Lower leg skin (tissue), 4 donors: ENCODE data around the gene NR1H4. TPM values are rescaled to one million over a fixed set of nuclear protein-coding genes. Genes with fewer than 3 reads are reported as not detected.

Experiments
- DNase-seq, 2 donors: peaks; one replicate each; pipeline ENCODE4 v3.0.0-alpha.2; 2019; ENCODE audit warnings: low spot score in 2 of 2
- H3K4me3 ChIP-seq: fragments of 200-600 bp; sonication (generic); 2 replicates; pipeline ENCODE4 v1.5.1; 2017; ENCODE audit warnings: mild to moderate bottlenecking, low read depth; ENCODE audit not compliant: poor library complexity, severe bottlenecking
- POLR2A ChIP-seq, 2 donors: fragments of 450-650 bp; IDR thresholded peaks; one replicate each; pipeline ENCODE4 v1.6.1; 2016 to 2017; ENCODE audit warnings: antibody characterized with exemption in 2 of 2, mild to moderate bottlenecking in 1 of 2, moderate library complexity in 1 of 2
- WGBS, 2 donors: methylation state at CpG; one replicate each; pipeline ENCODE4 v1.1.5; 2018; 5-methylcytosine and 5-hydroxymethylcytosine counted together
- intact Hi-C: fragments of 100-400 bp; cut with DNase I; formaldehyde crosslinking; loops from one replicate; pipeline ENCODE4 v1.15.0; 2023; ENCODE audit warnings: low total_unique reads
- total RNA-seq, 4 donors: library from RNA; depleted of rRNA; stranded (reverse); fragments of >200 nt; gene quantifications; one replicate each; pipeline ENCODE4 v1.1.0, GENCODE V29; 2016
- TF ChIP-seq, protein P1 (sequence below), 3 donors: fragments of 450-650 bp; IDR thresholded peaks; one replicate each; pipeline ENCODE4 v1.5.1; 2016; ENCODE audit warnings: antibody characterized with exemption in 3 of 3, mild to moderate bottlenecking in 3 of 3, moderate library complexity in 2 of 3

Gene NR1H4
- total RNA-seq, 4 donors from 2014 or later, result not detected

DNA sequence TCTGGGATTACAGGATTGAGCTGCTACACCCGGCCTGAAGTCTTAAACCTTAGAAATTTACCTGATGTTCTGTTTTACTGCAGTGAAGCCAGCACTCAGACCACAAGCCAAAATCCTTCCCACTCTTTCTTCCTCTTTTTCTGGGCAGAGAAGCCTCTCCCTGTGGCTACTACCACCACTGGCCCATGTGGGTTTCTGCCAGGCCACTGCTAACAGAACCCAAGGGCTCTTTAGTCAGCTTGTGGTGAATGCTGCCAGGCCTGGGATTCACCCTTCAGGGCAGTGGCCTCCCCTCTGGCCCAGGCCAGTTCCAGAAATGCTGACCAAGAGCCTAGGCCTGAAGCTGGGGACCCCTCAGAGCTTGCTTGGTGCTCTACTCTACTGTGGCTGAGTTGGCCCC, 135.1 kb downstream of the NR1H4 start:
- TF ChIP-seq, protein P1, sequence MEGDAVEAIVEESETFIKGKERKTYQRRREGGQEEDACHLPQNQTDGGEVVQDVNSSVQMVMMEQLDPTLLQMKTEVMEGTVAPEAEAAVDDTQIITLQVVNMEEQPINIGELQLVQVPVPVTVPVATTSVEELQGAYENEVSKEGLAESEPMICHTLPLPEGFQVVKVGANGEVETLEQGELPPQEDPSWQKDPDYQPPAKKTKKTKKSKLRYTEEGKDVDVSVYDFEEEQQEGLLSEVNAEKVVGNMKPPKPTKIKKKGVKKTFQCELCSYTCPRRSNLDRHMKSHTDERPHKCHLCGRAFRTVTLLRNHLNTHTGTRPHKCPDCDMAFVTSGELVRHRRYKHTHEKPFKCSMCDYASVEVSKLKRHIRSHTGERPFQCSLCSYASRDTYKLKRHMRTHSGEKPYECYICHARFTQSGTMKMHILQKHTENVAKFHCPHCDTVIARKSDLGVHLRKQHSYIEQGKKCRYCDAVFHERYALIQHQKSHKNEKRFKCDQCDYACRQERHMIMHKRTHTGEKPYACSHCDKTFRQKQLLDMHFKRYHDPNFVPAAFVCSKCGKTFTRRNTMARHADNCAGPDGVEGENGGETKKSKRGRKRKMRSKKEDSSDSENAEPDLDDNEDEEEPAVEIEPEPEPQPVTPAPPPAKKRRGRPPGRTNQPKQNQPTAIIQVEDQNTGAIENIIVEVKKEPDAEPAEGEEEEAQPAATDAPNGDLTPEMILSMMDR (IDR thresholded peaks at IDR 0.05), result no peak
- TF ChIP-seq POLR2A (IDR thresholded peaks at IDR 0.05), result no peak
- WGBS, 2 donors, result 81 to 100% methylated on average over 1 of the region's 1 CpG
- no peak for DNase-seq
- H3K4me3 ChIP-seq, result no peak overlapping the region
- intact Hi-C loops, result no loop called here

DNA sequence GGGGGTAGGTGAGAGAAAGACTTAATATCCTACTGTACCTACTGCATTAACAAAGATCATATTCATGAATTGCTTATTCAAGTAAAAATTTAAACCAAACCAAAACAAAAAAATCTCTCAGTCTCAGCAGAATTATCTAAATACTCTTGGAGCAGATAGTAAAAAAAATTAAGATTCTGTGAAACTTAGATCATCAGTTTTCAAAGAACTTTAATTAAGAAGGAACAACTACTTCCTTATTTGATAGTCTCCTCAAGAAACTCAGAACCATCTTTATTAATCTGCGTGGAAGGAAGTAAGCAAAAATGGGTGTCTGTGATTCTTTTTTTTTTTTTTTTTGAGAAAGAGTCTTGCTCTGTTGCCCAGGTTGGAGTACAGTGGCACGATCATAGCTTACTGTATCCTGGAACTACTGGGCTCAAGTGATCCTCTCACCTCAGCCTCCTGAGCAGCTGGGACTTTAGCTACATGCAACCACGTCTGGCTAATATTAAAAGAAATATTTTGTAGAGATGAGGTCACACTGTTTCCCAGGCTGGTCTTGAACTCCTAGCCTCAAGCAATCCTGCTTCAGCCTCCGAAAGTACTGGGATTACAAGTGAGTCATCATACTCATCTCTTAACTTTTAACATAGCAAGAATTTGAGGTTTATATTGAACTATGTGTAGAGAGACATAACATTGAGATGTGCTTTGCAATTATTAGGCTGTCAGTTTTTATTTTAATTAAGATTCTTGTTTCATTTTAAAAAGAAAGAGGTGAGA, 137.2 kb downstream of the NR1H4 start:
- H3K4me3 ChIP-seq, result no peak overlapping the region
- WGBS, 2 donors, result 78 to 79% methylated on average over 4 of the region's 4 CpGs
- intact Hi-C loops, result no loop called here
- DNase-seq, result no peak
- TF ChIP-seq, protein P1 (IDR thresholded peaks at IDR 0.05), result no peak
- no peak for TF ChIP-seq POLR2A (IDR thresholded peaks at IDR 0.05)

DNA sequence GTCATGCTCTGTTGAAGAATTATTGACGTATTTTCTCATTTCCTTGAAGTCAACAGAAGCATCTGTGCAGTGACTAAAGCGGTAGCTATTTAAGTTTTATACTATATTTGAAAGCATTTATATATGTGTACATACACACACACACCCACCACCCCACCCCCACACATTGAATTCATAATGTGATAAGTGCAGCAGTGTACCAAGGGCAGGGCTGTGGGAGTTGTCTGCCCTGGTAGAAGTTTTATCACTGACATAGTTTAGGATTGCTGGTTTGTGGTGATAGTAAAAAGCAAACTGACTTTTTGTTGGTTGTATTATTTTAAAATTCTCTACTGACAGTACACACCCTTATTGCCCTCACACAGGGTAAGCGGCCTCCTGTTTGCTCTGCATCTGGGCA, 138.9 kb downstream of the NR1H4 start:
- DNase-seq, result no peak
- WGBS, 2 donors, result 92 to 96% methylated on average over 3 of the region's 3 CpGs
- intact Hi-C loops, result no loop called here
- TF ChIP-seq POLR2A (IDR thresholded peaks at IDR 0.05), result no peak
- TF ChIP-seq, protein P1 (IDR thresholded peaks at IDR 0.05), result no peak
- H3K4me3 ChIP-seq, result no peak overlapping the region

Other genes with a start within 250 kb of the NR1H4 start
- not detected for gene DEPDC4, start 206.8 kb upstream of the NR1H4 start, total RNA-seq
- 10 to 100 TPM; 36.9 to 66.7 (median 39.6) TPM for gene SCYL2, start 206.7 kb upstream of the NR1H4 start, total RNA-seq
- gene SLC17A8, start 116.8 kb upstream of the NR1H4 start, total RNA-seq, result not detected
- 1 to 10 TPM; 2.9 to 4.7 (median 4.0) TPM for gene GAS2L3, start 99.8 kb downstream of the NR1H4 start, total RNA-seq